Measurements from ENCODE around the gene L3MBTL4. TPM values are rescaled to one million over a fixed set of nuclear protein-coding genes. Genes with fewer than 3 reads are reported as not detected.
"Not testable (repeated sequence)": the region's sequence is repeated elsewhere in the genome, so short reads cannot be mapped to it uniquely, and the experiment has no call there.

L3MBTL4 gene
- total RNA-seq, 2 experiments from 2014 or later = 0.27 to 0.33 TPM

- CTCF ChIA-PET = no interaction called here
- Mint-ChIP-seq H3K4me3 (no peak overlapping the region), H3K27ac (no peak overlapping the region), H3K27me3 (no peaks in the 10 kb centered on the region), H3K4me1 (no peaks in the 10 kb centered on the region), H3K9me3 (no peaks in the 10 kb centered on the region), H3K36me3 (ENCODE audit: low read depth) (no peaks in the 10 kb centered on the region)
- POLR2A ChIA-PET = no interaction called here
- DNase-seq = no peak
Observed at GRCh38 chr18:6397931-6398566, 16.7 kb downstream of the L3MBTL4 start.

GRCh38 chr18:6396847-6397246, 17.9 kb downstream of the L3MBTL4 start:
- no peak for DNase-seq
- no peaks in the 10 kb centered on the region for H3K36me3 Mint-ChIP-seq (ENCODE audit: low read depth)
- H3K27me3 Mint-ChIP-seq = no peaks in the 10 kb centered on the region
- H3K4me1 Mint-ChIP-seq = no peaks in the 10 kb centered on the region
- ChIA-PET POLR2A (no interaction called here), CTCF (no interaction called here)
- H3K4me3 Mint-ChIP-seq = no peak overlapping the region
- peaks cover 1% of the 10 kb centered on the region for H3K9me3 Mint-ChIP-seq
- no peak overlapping the region for H3K27ac Mint-ChIP-seq

- Mint-ChIP-seq H3K27me3 (no peaks in the 10 kb centered on the region), H3K36me3 (ENCODE audit: low read depth) (no peaks in the 10 kb centered on the region), H3K9me3 (peaks cover 2% of the 10 kb centered on the region), H3K4me1 (no peaks in the 10 kb centered on the region), H3K4me3 (no peak overlapping the region), H3K27ac (no peak overlapping the region)
- POLR2A ChIA-PET = no interaction called here
- CTCF ChIA-PET = no interaction called here
- no peak for DNase-seq
Observed at GRCh38 chr18:6396276-6396675, 18.4 kb downstream of the L3MBTL4 start.

GRCh38 chr18:6389005-6389404, 25.7 kb downstream of the L3MBTL4 start:
- POLR2A ChIA-PET = no interaction called here
- Mint-ChIP-seq H3K4me3 (no peak overlapping the region), H3K27me3 (no peaks in the 10 kb centered on the region), H3K36me3 (ENCODE audit: low read depth) (no peaks in the 10 kb centered on the region), H3K4me1 (no peaks in the 10 kb centered on the region), H3K9me3 (peaks cover 2% of the 10 kb centered on the region), H3K27ac (no peak overlapping the region)
- no peak for DNase-seq
- CTCF ChIA-PET = no interaction called here

- Mint-ChIP-seq H3K4me3 (no peak overlapping the region), H3K4me1 (no peaks in the 10 kb centered on the region), H3K27me3 (no peaks in the 10 kb centered on the region), H3K36me3 (ENCODE audit: low read depth) (no peaks in the 10 kb centered on the region), H3K27ac (no peak overlapping the region), H3K9me3 (peaks cover 2% of the 10 kb centered on the region)
- CTCF ChIA-PET = no interaction called here
- POLR2A ChIA-PET = no interaction called here
- DNase-seq = no peak
Observed at GRCh38 chr18:6382963-6383362, 31.7 kb downstream of the L3MBTL4 start.

GRCh38 chr18:6377473-6377872, 37.2 kb downstream of the L3MBTL4 start:
- DNase-seq; H3K27me3 Mint-ChIP-seq; H3K36me3 Mint-ChIP-seq (ENCODE audit: low read depth); H3K9me3 Mint-ChIP-seq; H3K27ac Mint-ChIP-seq; CTCF ChIA-PET; H3K4me3 Mint-ChIP-seq; H3K4me1 Mint-ChIP-seq; POLR2A ChIA-PET: not testable (repeated sequence)

GRCh38 chr18:6376433-6377229, 38.1 kb downstream of the L3MBTL4 start:
- no peaks in the 10 kb centered on the region for H3K36me3 Mint-ChIP-seq (ENCODE audit: low read depth)
- DNase-seq = no peak
- H3K4me1 Mint-ChIP-seq = no peaks in the 10 kb centered on the region
- ChIA-PET CTCF (no interaction called here), POLR2A (no interaction called here)
- no peaks in the 10 kb centered on the region for H3K27me3 Mint-ChIP-seq
- no peak overlapping the region for H3K4me3 Mint-ChIP-seq
- H3K9me3 Mint-ChIP-seq = peaks cover 2% of the 10 kb centered on the region
- H3K27ac Mint-ChIP-seq = no peak overlapping the region

GRCh38 chr18:6374935-6375529, 39.7 kb downstream of the L3MBTL4 start:
- ChIA-PET POLR2A (no interaction called here), CTCF (no interaction called here)
- H3K9me3 Mint-ChIP-seq = peaks cover 2% of the 10 kb centered on the region
- H3K27me3 Mint-ChIP-seq = no peaks in the 10 kb centered on the region
- no peak overlapping the region for H3K4me3 Mint-ChIP-seq
- no peak overlapping the region for H3K27ac Mint-ChIP-seq
- no peaks in the 10 kb centered on the region for H3K4me1 Mint-ChIP-seq
- no peak for DNase-seq
- no peaks in the 10 kb centered on the region for H3K36me3 Mint-ChIP-seq (ENCODE audit: low read depth)

GRCh38 chr18:6374340-6374739, 40.4 kb downstream of the L3MBTL4 start:
- no peaks in the 10 kb centered on the region for H3K27me3 Mint-ChIP-seq

GRCh38 chr18:6373187-6373586, 41.5 kb downstream of the L3MBTL4 start:
- Mint-ChIP-seq H3K27ac (no peak overlapping the region), H3K4me1 (no peaks in the 10 kb centered on the region), H3K4me3 (no peak overlapping the region), H3K36me3 (ENCODE audit: low read depth) (no peaks in the 10 kb centered on the region), H3K9me3 (no peaks in the 10 kb centered on the region), H3K27me3 (no peaks in the 10 kb centered on the region)
- no peak for DNase-seq
- ChIA-PET POLR2A (no interaction called here), CTCF (no interaction called here)

More at GRCh38 chr18:6374340-6374739, 40.4 kb downstream of the L3MBTL4 start:
- CTCF ChIA-PET = no interaction called here
- Mint-ChIP-seq H3K4me1 (no peaks in the 10 kb centered on the region), H3K27ac (no peak overlapping the region), H3K9me3 (no peaks in the 10 kb centered on the region), H3K36me3 (ENCODE audit: low read depth) (no peaks in the 10 kb centered on the region), H3K4me3 (no peak overlapping the region)
- POLR2A ChIA-PET = no interaction called here
- no peak for DNase-seq

- Mint-ChIP-seq H3K4me3 (no peak overlapping the region), H3K27me3 (no peaks in the 10 kb centered on the region), H3K9me3 (no peaks in the 10 kb centered on the region), H3K36me3 (ENCODE audit: low read depth) (no peaks in the 10 kb centered on the region), H3K4me1 (no peaks in the 10 kb centered on the region), H3K27ac (no peak overlapping the region)
- POLR2A ChIA-PET = no interaction called here
- CTCF ChIA-PET = no interaction called here
- no peak for DNase-seq
Observed at GRCh38 chr18:6370886-6371635, 43.6 kb downstream of the L3MBTL4 start.

- H3K27ac Mint-ChIP-seq = no peak overlapping the region
- H3K27me3 Mint-ChIP-seq = no peaks in the 10 kb centered on the region
- POLR2A ChIA-PET = no interaction called here
- no peak for DNase-seq
- CTCF ChIA-PET = no interaction called here
- no peaks in the 10 kb centered on the region for H3K4me1 Mint-ChIP-seq
- H3K9me3 Mint-ChIP-seq = no peaks in the 10 kb centered on the region
- no peaks in the 10 kb centered on the region for H3K36me3 Mint-ChIP-seq (ENCODE audit: low read depth)
- H3K4me3 Mint-ChIP-seq = no peak overlapping the region
Observed at GRCh38 chr18:6370410-6370809, 44.3 kb downstream of the L3MBTL4 start.

- Mint-ChIP-seq H3K4me1 (no peaks in the 10 kb centered on the region), H3K4me3 (no peak overlapping the region), H3K36me3 (ENCODE audit: low read depth) (no peaks in the 10 kb centered on the region), H3K27me3 (no peaks in the 10 kb centered on the region), H3K27ac (no peak overlapping the region), H3K9me3 (no peaks in the 10 kb centered on the region)
- ChIA-PET POLR2A (no interaction called here), CTCF (no interaction called here)
- no peak for DNase-seq
Observed at GRCh38 chr18:6368017-6368416, 46.7 kb downstream of the L3MBTL4 start.

Measured in activated CD4-positive, alpha-beta T cell treated with anti-CD3 and anti-CD28 coated beads, Interleukin-2, amount 10 ng/mL, durations not matched to agents 7 days and 5 days (primary cell).